HG03442 (cell line): Measurements from ENCODE around the gene GPR137B.
"Not testable (repeated sequence)": the region's sequence is repeated elsewhere in the genome, so short reads cannot be mapped to it uniquely, and the experiment has no call there.

Experiments used
- ATAC-seq: cut with Tn5 transposase; IDR thresholded peaks from one replicate; pipeline ENCODE4 v1.9.1; 2021; ENCODE audit warnings: mild to moderate bottlenecking, moderate library complexity; ENCODE audit not compliant: unreplicated experiment

GPR137B gene

GRCh38 chr1:236143104-236143948 lies 987 bp downstream of the GPR137B start:
- peak; percentile 23 for ATAC-seq

- ATAC-seq, result no peak
Observed at GRCh38 chr1:236144033-236144432, 1.7 kb downstream of the GPR137B start.

GRCh38 chr1:236144446-236145150 lies 2.3 kb downstream of the GPR137B start:
- no peak for ATAC-seq

- ATAC-seq, result no peak
Observed at GRCh38 chr1:236147068-236147467, 4.7 kb downstream of the GPR137B start.

GRCh38 chr1:236147521-236148469 lies 5.5 kb downstream of the GPR137B start:
- no peak for ATAC-seq

GRCh38 chr1:236148470-236148845 lies 6.1 kb downstream of the GPR137B start:
- ATAC-seq, result no peak

- ATAC-seq, result no peak
Observed at GRCh38 chr1:236149003-236149595, 6.8 kb downstream of the GPR137B start.

GRCh38 chr1:236149696-236150228 lies 7.4 kb downstream of the GPR137B start:
- ATAC-seq, result no peak

- no peak for ATAC-seq
Observed at GRCh38 chr1:236150311-236150955, 8.1 kb downstream of the GPR137B start.

GRCh38 chr1:236150986-236151385 lies 8.6 kb downstream of the GPR137B start:
- ATAC-seq, result no peak

GRCh38 chr1:236151739-236152424 lies 9.5 kb downstream of the GPR137B start:
- ATAC-seq, result no peak

GRCh38 chr1:236154126-236154525 lies 11.8 kb downstream of the GPR137B start:
- ATAC-seq, result no peak

- no peak for ATAC-seq
Observed at GRCh38 chr1:236154671-236155398, 12.5 kb downstream of the GPR137B start.

- ATAC-seq, result no peak
Observed at GRCh38 chr1:236155399-236155767, 13.0 kb downstream of the GPR137B start.

- ATAC-seq, result no peak
Observed at GRCh38 chr1:236155841-236156503, 13.6 kb downstream of the GPR137B start.

GRCh38 chr1:236156512-236157208 lies 14.3 kb downstream of the GPR137B start:
- ATAC-seq, result peak; percentile 78

GRCh38 chr1:236158072-236158471 lies 15.7 kb downstream of the GPR137B start:
- not testable (repeated sequence) for ATAC-seq

GRCh38 chr1:236158719-236159118 lies 16.4 kb downstream of the GPR137B start:
- ATAC-seq, result no peak
